OCI-LY1 (cell line): ENCODE data around the gene CELSR1.

Source experiments
- H2AFZ ChIP-seq: fragments of 200-600 bp; sonication (generic), shearing (Covaris generic); 2 replicates; pipeline ENCODE4 v1.6.0; 2014; ENCODE audit warnings: antibody characterized with exemption, mild to moderate bottlenecking, low read length
- H3F3A ChIP-seq: fragments of 200-600 bp; sonication (generic), shearing (Covaris generic); 2 replicates; pipeline ENCODE4 v1.6.0; 2014; ENCODE audit warnings: mild to moderate bottlenecking, antibody characterized with exemption, low read length, moderate library complexity; ENCODE audit not compliant: insufficient read depth
- H3K27ac ChIP-seq: fragments of 200-600 bp; sonication (generic); 2 replicates; pipeline ENCODE4 v1.5.1; 2014; ENCODE audit warnings: low read length, mixed run types, mild to moderate bottlenecking, low read depth; ENCODE audit not compliant: poor library complexity, severe bottlenecking
- H3K27me3 ChIP-seq: fragments of 200-600 bp; sonication (generic); 2 replicates; pipeline ENCODE4 v1.6.0; 2014; ENCODE audit warnings: antibody characterized with exemption, mild to moderate bottlenecking, low read length, moderate library complexity; ENCODE audit not compliant: insufficient read depth
- H3K36me3 ChIP-seq: fragments of 200-600 bp; sonication (generic); 2 replicates; pipeline ENCODE4 v1.6.1; 2014; ENCODE audit warnings: mild to moderate bottlenecking, antibody characterized with exemption, low read length, moderate library complexity, mixed read lengths; ENCODE audit not compliant: insufficient read depth
- H3K4me1 ChIP-seq: fragments of 200-600 bp; sonication (generic); 2 replicates; pipeline ENCODE4 v1.5.1; 2014; ENCODE audit warnings: mild to moderate bottlenecking, low read length, moderate library complexity; ENCODE audit not compliant: insufficient read depth, severe bottlenecking
- H3K4me2 ChIP-seq: fragments of 200-600 bp; sonication (generic), shearing (Covaris generic); 2 replicates; pipeline ENCODE4 v1.6.1; 2014; ENCODE audit warnings: low read length
- H3K4me3 ChIP-seq: fragments of 200-600 bp; sonication (generic); 2 replicates; pipeline ENCODE4 v1.5.1; 2014; ENCODE audit warnings: low read length, low read depth, mild to moderate bottlenecking, mixed read lengths; ENCODE audit not compliant: poor library complexity, severe bottlenecking
- H3K79me2 ChIP-seq: fragments of 200-600 bp; shearing (Covaris generic); 2 replicates; pipeline ENCODE4 v1.6.1; 2016; ENCODE audit warnings: mixed run types, low read length, mixed read lengths; ENCODE audit not compliant: insufficient read depth
- H3K9ac ChIP-seq: fragments of 200-600 bp; sonication (generic), shearing (Covaris generic); 2 replicates; pipeline ENCODE4 v1.6.1; 2014; ENCODE audit warnings: mild to moderate bottlenecking, low read length, mixed read lengths
- H3K9me2 ChIP-seq: fragments of 200-600 bp; sonication (generic), shearing (Covaris generic); 2 replicates; pipeline ENCODE4 v1.6.1; 2014; ENCODE audit warnings: low read depth, mild to moderate bottlenecking, low read length, mixed read lengths
- H3K9me3 ChIP-seq: fragments of 200-600 bp; shearing (Covaris generic); 2 replicates; pipeline ENCODE4 v1.6.1; 2014; ENCODE audit warnings: low read length, mixed read lengths
- H4K20me1 ChIP-seq: fragments of 200-600 bp; sonication (generic), shearing (Covaris generic); 2 replicates; pipeline ENCODE4 v1.6.0; 2016; ENCODE audit warnings: mild to moderate bottlenecking, low read length; ENCODE audit not compliant: insufficient read depth
- EZH2 ChIP-seq: fragments of 200-600 bp; sonication (generic), shearing (Covaris generic); IDR thresholded peaks from 2 replicates; pipeline ENCODE4 v1.8.0; 2017; ENCODE audit warnings: borderline replicate concordance, mixed run types, mild to moderate bottlenecking, antibody characterized with exemption, low read length, moderate library complexity, mixed read lengths
- TF ChIP-seq, protein P1 (sequence below): fragments of 200-600 bp; sonication (generic), shearing (Covaris generic); IDR thresholded peaks from 2 replicates; pipeline ENCODE4 v1.5.1; 2017; ENCODE audit warnings: mild to moderate bottlenecking, antibody characterized with exemption, low read length, moderate library complexity, mixed read lengths

CELSR1 gene

DNA sequence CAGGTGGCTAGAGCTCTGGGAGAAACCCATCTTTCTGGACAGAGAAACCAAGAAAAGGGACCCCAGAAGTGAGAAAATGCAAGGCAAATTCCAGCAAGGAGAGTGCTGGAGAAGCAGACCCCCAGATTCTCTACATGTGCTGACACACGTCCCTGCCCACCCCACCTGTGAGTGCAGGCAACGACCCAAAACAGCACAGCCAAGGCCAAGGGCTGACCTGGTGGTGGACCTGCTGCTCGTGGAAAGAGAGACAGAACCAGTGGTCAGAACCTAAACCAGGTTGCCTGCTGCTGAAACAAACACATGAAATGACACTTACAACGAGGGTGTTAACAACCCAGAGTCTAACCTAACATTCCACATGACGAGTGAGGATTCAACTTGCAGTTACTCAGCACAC is 177.3 kb downstream of the CELSR1 start:
- Histone ChIP-seq H3K4me1 (peaks cover 18% of the 10 kb centered on the region), H4K20me1 (no peaks in the 10 kb centered on the region), H3K27me3 (no peaks in the 10 kb centered on the region), H3K36me3 (peaks cover 30% of the 10 kb centered on the region), H3K9me2 (no peaks in the 10 kb centered on the region), H3F3A (no peaks in the 10 kb centered on the region), H3K9me3 (no peaks in the 10 kb centered on the region), H2AFZ (no peak overlapping the region), H3K9ac (no peak overlapping the region), H3K4me2 (no peak overlapping the region), H3K79me2 (no peaks in the 10 kb centered on the region), H3K27ac (no peak overlapping the region), H3K4me3 (no peak overlapping the region)
- no peak for TF ChIP-seq EZH2
- TF ChIP-seq, protein P1, sequence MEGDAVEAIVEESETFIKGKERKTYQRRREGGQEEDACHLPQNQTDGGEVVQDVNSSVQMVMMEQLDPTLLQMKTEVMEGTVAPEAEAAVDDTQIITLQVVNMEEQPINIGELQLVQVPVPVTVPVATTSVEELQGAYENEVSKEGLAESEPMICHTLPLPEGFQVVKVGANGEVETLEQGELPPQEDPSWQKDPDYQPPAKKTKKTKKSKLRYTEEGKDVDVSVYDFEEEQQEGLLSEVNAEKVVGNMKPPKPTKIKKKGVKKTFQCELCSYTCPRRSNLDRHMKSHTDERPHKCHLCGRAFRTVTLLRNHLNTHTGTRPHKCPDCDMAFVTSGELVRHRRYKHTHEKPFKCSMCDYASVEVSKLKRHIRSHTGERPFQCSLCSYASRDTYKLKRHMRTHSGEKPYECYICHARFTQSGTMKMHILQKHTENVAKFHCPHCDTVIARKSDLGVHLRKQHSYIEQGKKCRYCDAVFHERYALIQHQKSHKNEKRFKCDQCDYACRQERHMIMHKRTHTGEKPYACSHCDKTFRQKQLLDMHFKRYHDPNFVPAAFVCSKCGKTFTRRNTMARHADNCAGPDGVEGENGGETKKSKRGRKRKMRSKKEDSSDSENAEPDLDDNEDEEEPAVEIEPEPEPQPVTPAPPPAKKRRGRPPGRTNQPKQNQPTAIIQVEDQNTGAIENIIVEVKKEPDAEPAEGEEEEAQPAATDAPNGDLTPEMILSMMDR, result no peak

DNA sequence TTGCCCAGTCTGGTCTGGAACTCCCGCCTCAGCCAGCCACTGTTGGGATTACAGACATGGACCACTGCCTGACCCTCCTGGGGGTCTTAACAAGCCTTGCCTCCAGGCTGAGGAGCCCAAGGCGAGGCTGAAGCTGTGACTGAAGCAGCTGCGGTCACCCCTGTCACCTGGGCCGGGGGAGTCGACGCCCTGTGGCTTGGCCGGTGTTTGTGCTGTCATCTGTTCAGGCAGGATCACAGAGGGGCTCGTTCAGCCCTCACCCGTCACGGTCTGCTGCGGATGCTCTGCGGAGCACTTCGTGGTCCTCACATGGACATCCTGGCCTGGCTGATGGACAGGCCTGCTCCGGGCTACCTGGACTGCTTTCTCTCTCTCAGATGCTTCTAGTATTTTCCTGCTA is 178.1 kb downstream of the CELSR1 start:
- no peaks in the 10 kb centered on the region for H3K27me3 ChIP-seq
- H3K4me2 ChIP-seq, result no peak overlapping the region
- H3K9me2 ChIP-seq, result no peaks in the 10 kb centered on the region
- H3K4me3 ChIP-seq, result no peak overlapping the region
- no peak for TF ChIP-seq EZH2
- TF ChIP-seq, protein P1, result no peak
- no peak overlapping the region for H3K27ac ChIP-seq
- no peaks in the 10 kb centered on the region for H3F3A ChIP-seq
- peaks cover 37% of the 10 kb centered on the region for H3K36me3 ChIP-seq
- H2AFZ ChIP-seq, result no peak overlapping the region
- no peaks in the 10 kb centered on the region for H4K20me1 ChIP-seq
- H3K4me1 ChIP-seq, result peaks cover 15% of the 10 kb centered on the region
- H3K79me2 ChIP-seq, result no peaks in the 10 kb centered on the region
- H3K9ac ChIP-seq, result no peak overlapping the region
- no peaks in the 10 kb centered on the region for H3K9me3 ChIP-seq

DNA sequence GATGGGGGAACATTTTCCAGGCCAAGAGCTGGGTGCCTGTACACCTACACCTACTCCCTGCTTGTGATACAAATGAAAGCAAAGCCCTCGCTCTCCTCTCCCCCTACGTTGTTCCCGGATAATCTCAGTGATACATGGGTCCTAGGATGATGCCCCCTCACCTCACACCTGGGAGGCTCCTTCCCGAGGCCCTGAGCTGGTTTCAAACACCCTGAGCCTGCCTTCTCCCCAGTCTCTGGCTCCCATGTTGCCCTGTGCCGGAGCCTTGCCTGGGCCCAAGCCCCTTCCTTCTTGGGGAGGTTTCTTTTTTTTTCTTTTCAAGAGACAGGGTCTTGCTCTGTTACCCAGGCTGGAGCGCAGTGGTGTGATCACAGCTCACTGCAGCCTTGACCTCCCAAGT is 178.7 kb downstream of the CELSR1 start:
- Histone ChIP-seq H3K9ac (no peak overlapping the region), H3K79me2 (no peaks in the 10 kb centered on the region), H3K4me2 (no peak overlapping the region), H3K9me2 (no peaks in the 10 kb centered on the region), H3K27me3 (no peaks in the 10 kb centered on the region), H3K27ac (no peak overlapping the region), H2AFZ (no peak overlapping the region), H3K9me3 (no peaks in the 10 kb centered on the region), H3K36me3 (peaks cover 43% of the 10 kb centered on the region), H3K4me1 (peaks cover 15% of the 10 kb centered on the region), H3F3A (no peaks in the 10 kb centered on the region), H3K4me3 (no peak overlapping the region), H4K20me1 (no peaks in the 10 kb centered on the region)
- TF ChIP-seq, protein P1, result no peak
- no peak for TF ChIP-seq EZH2
